ENCODE data around the gene SEMA5A. TPM values are rescaled to one million over a fixed set of nuclear protein-coding genes. Genes with fewer than 3 reads are reported as not detected.

The SEMA5A gene
- total and polyA plus RNA-seq, 2 of the 8 experiments (the other 6 are each of a cell fraction or from before 2014, with no cell fraction given) = 5.3 to 8.9 TPM

GRCh38 chr5:9557696-9558095 lies 11.8 kb upstream of the SEMA5A start:
- no peak overlapping the region for H4K5ac ChIP-seq (ENCODE audit: insufficient read length, low read depth, low read length)
- H3K27ac ChIP-seq (ENCODE audit: low read depth, low read length) = no peak overlapping the region
- no peak overlapping the region for H3K4ac ChIP-seq (replicated peaks; ENCODE audit: insufficient read length, low read depth, low read length)
- no peak overlapping the region for H2AFZ ChIP-seq (ENCODE audit: low read length)
- H3K23ac ChIP-seq (ENCODE audit: insufficient read length) = no peak overlapping the region
- 83% methylated on average over 2 of the region's 2 CpGs; no CpG with 5 or more reads in 1 of the 2 experiments for WGBS, 2 experiments (ENCODE audit: extremely low coverage in 1 of 2, insufficient coverage in 1 of 2, insufficient read length in 1 of 2, insufficient replicate concordance in 2 of 2, low coverage in 1 of 2, low lambda C conversion rate in 2 of 2, missing lambda C conversion rate in 1 of 2)
- H4K8ac ChIP-seq (ENCODE audit: extremely low read depth, insufficient read depth, low read length) = no peak overlapping the region
- H2AK5ac ChIP-seq (ENCODE audit: low read depth, low read length) = no peak overlapping the region
- no peak overlapping the region for H2BK12ac ChIP-seq (ENCODE audit: low read depth, low read length)
- FAIRE-seq (no peak), DNase-seq (ENCODE audit: low read depth in 1 of 2, low spot score in 2 of 2) (no peak)
- H3K18ac ChIP-seq (ENCODE audit: extremely low read depth, low read length) = no peak overlapping the region
- no peak overlapping the region for H2BK15ac ChIP-seq (ENCODE audit: low read length)
- H4K20me1 ChIP-seq (replicated peaks in 1 of 2; ENCODE audit: control insufficient read depth in 1 of 2, insufficient read depth in 2 of 2, low read length in 2 of 2) = no peaks in the 10 kb centered on the region
- H3K4me3 ChIP-seq (ENCODE audit: extremely low read depth in 1 of 4, insufficient read depth in 2 of 4, low read depth in 3 of 4, low read length in 4 of 4) = no peak overlapping the region
- H4K91ac ChIP-seq (replicated peaks; ENCODE audit: insufficient read length, low read length) = no peak overlapping the region
- no peaks in the 10 kb centered on the region for H3K36me3 ChIP-seq (ENCODE audit: control insufficient read depth in 2 of 4, insufficient read depth in 4 of 4, low read length in 3 of 4)
- H2BK20ac ChIP-seq (ENCODE audit: low read length) = no peak overlapping the region
- H3K56ac ChIP-seq (replicated peaks; ENCODE audit: insufficient read length, low read depth, low read length) = no peak overlapping the region
- no peaks in the 10 kb centered on the region for H3K9me3 ChIP-seq (ENCODE audit: insufficient read depth in 2 of 2, low read depth in 1 of 2, low read length in 1 of 2)
- H3K23me2 ChIP-seq (ENCODE audit: low read depth, low read length) = no peaks in the 10 kb centered on the region
- H3K79me2 ChIP-seq (ENCODE audit: control insufficient read depth in 1 of 2, insufficient read depth in 2 of 2, low read length in 2 of 2) = no peaks in the 10 kb centered on the region
- ChIA-PET POLR2A (ENCODE audit: partially characterized antibody) (interaction anchor here (1.1 kb wide), 1 partner anchor 11 kb away, joined by 4 read pairs; no protein-coding TSS in a partner anchor), CTCF (ENCODE audit: partially characterized antibody) (interaction anchor here (0.9 to 1.0 kb wide), 2 partner anchors 14 to 181 kb away, joined by 3 read pairs; no protein-coding TSS in a partner anchor)
- H3K4me2 ChIP-seq (ENCODE audit: insufficient read depth in 1 of 2, low read depth in 2 of 2, low read length in 2 of 2) = no peak overlapping the region
- H3K14ac ChIP-seq (ENCODE audit: insufficient read length) = no peak overlapping the region
- no peaks in the 10 kb centered on the region for H3K79me1 ChIP-seq (ENCODE audit: low read depth, low read length)
- no peak overlapping the region for H2BK120ac ChIP-seq (replicated peaks; ENCODE audit: low read depth, low read length)
- H2BK5ac ChIP-seq (ENCODE audit: low read depth, low read length) = no peak overlapping the region
- H3K27me3 ChIP-seq (replicated peaks in 1 of 4; ENCODE audit: control insufficient read depth in 3 of 4, extremely low read depth in 1 of 4, insufficient read depth in 3 of 4, low read length in 3 of 4) = no peaks in the 10 kb centered on the region
- no peak overlapping the region for H3K9ac ChIP-seq (replicated peaks in 1 of 4; ENCODE audit: extremely low read depth in 1 of 4, low read depth in 3 of 4, low read length in 3 of 4)
- peaks cover 0 to 4% (median 0%) of the 10 kb centered on the region in 4 experiments; a peak in 2 of 7 replicates for H3K4me1 ChIP-seq (replicated peaks in 1 of 4; ENCODE audit: control insufficient read depth in 3 of 4, insufficient read depth in 4 of 4, low read length in 3 of 4)
- no peak for TF ChIP-seq EGR1 (IDR thresholded peaks at IDR 0.05; ENCODE audit: borderline replicate concordance, low read depth, low read length)
- no peak for TF ChIP-seq RNF2 (IDR thresholded peaks at IDR 0.05; ENCODE audit: borderline replicate concordance, low read depth, low read length, missing control alignments, poor library complexity, severe bottlenecking)
- TF ChIP-seq ZNF274 (IDR thresholded peaks at IDR 0.05; ENCODE audit: borderline replicate concordance, extremely low read depth, low read length) = no peak
- TF ChIP-seq MAFK (IDR thresholded peaks at IDR 0.05; ENCODE audit: low read depth, low read length) = no peak
- no peak for TF ChIP-seq CREB1 (IDR thresholded peaks at IDR 0.05)
- TF ChIP-seq FOSL1 (IDR thresholded peaks at IDR 0.05; ENCODE audit: insufficient read depth, low read depth, low read length) = no peak
- TF ChIP-seq CEBPB (IDR thresholded peaks at IDR 0.05; ENCODE audit: low read depth, low read length) = no peak
- no peak for TF ChIP-seq CTBP2 (IDR thresholded peaks at IDR 0.05; ENCODE audit: borderline replicate concordance, insufficient read depth, insufficient read length, low read length)
- no peak for TF ChIP-seq KDM1A (IDR thresholded peaks at IDR 0.05; ENCODE audit: borderline replicate concordance, low read length)

Data from H1 (cell line).